ENCODE data around the gene FGF5. TPM values are rescaled to one million over a fixed set of nuclear protein-coding genes. Genes with fewer than 3 reads are reported as not detected.

Gene FGF5
- total RNA-seq, 1 experiment from 2014 or later = not detected

- Histone ChIP-seq H3K4me1 (replicated peaks; ENCODE audit: insufficient read depth) (no peaks in the 10 kb centered on the region), H3K9me2 (ENCODE audit: insufficient read depth) (no peaks in the 10 kb centered on the region), H3K4me3 (no peak overlapping the region), H3K79me2 (ENCODE audit: low read depth) (no peaks in the 10 kb centered on the region), H3K9me3 (ENCODE audit: insufficient read depth, low read depth) (no peaks in the 10 kb centered on the region), H3K27me3 (ENCODE audit: insufficient read depth, low read depth) (peaks cover 4% of the 10 kb centered on the region), H4K20me1 (ENCODE audit: insufficient read depth) (no peaks in the 10 kb centered on the region), H3K4me2 (no peak overlapping the region), H2AFZ (no peak overlapping the region), H3K36me3 (ENCODE audit: low read depth) (no peaks in the 10 kb centered on the region), H3K27ac (no peak overlapping the region), H3F3A (ENCODE audit: insufficient read depth, low read depth) (no peaks in the 10 kb centered on the region)
- POLR2A ChIA-PET (ENCODE audit: unreplicated experiment) = no interaction called here
- intact Hi-C loops (cut with micrococcal nuclease; ENCODE audit: unreplicated experiment) = no loop called here
- CTCF ChIA-PET = no interaction called here
- no peak for DNase-seq
- TF ChIP-seq, protein P1, sequence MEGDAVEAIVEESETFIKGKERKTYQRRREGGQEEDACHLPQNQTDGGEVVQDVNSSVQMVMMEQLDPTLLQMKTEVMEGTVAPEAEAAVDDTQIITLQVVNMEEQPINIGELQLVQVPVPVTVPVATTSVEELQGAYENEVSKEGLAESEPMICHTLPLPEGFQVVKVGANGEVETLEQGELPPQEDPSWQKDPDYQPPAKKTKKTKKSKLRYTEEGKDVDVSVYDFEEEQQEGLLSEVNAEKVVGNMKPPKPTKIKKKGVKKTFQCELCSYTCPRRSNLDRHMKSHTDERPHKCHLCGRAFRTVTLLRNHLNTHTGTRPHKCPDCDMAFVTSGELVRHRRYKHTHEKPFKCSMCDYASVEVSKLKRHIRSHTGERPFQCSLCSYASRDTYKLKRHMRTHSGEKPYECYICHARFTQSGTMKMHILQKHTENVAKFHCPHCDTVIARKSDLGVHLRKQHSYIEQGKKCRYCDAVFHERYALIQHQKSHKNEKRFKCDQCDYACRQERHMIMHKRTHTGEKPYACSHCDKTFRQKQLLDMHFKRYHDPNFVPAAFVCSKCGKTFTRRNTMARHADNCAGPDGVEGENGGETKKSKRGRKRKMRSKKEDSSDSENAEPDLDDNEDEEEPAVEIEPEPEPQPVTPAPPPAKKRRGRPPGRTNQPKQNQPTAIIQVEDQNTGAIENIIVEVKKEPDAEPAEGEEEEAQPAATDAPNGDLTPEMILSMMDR (conservative IDR thresholded peaks at IDR 0.05) = no peak
- TF ChIP-seq EZH2 (IDR thresholded peaks at IDR 0.05; ENCODE audit: low read depth) = no peak
- no TSS peak for BruUV-seq (replicated peaks)
Observed at GRCh38 chr4:80263541-80264351, 2.7 kb upstream of the FGF5 start.

- H3K79me2 ChIP-seq (ENCODE audit: low read depth) = no peaks in the 10 kb centered on the region
- no TSS peak for BruUV-seq (replicated peaks)
Observed at GRCh38 chr4:80264352-80264647, 2.2 kb upstream of the FGF5 start.

GRCh38 chr4:80264825-80265224 is 1.6 kb upstream of the FGF5 start:
- Histone ChIP-seq H3K27ac (no peak overlapping the region), H3K36me3 (ENCODE audit: low read depth) (no peaks in the 10 kb centered on the region), H3K27me3 (ENCODE audit: insufficient read depth, low read depth) (peaks cover 4% of the 10 kb centered on the region), H4K20me1 (ENCODE audit: insufficient read depth) (no peaks in the 10 kb centered on the region), H3K9me2 (ENCODE audit: insufficient read depth) (no peaks in the 10 kb centered on the region), H3K9me3 (ENCODE audit: insufficient read depth, low read depth) (no peaks in the 10 kb centered on the region), H3K4me1 (replicated peaks; ENCODE audit: insufficient read depth) (no peaks in the 10 kb centered on the region), H3K4me2 (peak overlapping the region; percentile 86), H3K79me2 (ENCODE audit: low read depth) (no peaks in the 10 kb centered on the region), H2AFZ (no peak overlapping the region), H3K4me3 (peak overlapping the region; percentile 63; the same call in 1 of the 2 replicates), H3F3A (ENCODE audit: insufficient read depth, low read depth) (no peaks in the 10 kb centered on the region)
- no peak for TF ChIP-seq EZH2 (IDR thresholded peaks at IDR 0.05; ENCODE audit: low read depth)
- TF ChIP-seq, protein P1 (conservative IDR thresholded peaks at IDR 0.05) = no peak
- CTCF ChIA-PET = interaction anchor here (0.9 kb wide), 1 partner anchor 32 kb away, joined by 3 read pairs; no protein-coding TSS in a partner anchor
- no peak for DNase-seq
- POLR2A ChIA-PET (ENCODE audit: unreplicated experiment) = no interaction called here
- BruUV-seq (replicated peaks) = no TSS peak
- intact Hi-C loops (cut with micrococcal nuclease; ENCODE audit: unreplicated experiment) = no loop called here

More at GRCh38 chr4:80264352-80264647, 2.2 kb upstream of the FGF5 start:
- CTCF ChIA-PET = no interaction called here
- intact Hi-C loops (cut with micrococcal nuclease; ENCODE audit: unreplicated experiment) = no loop called here
- H3K27me3 ChIP-seq (ENCODE audit: insufficient read depth, low read depth) = peaks cover 4% of the 10 kb centered on the region
- H3K4me1 ChIP-seq (replicated peaks; ENCODE audit: insufficient read depth) = no peaks in the 10 kb centered on the region
- H4K20me1 ChIP-seq (ENCODE audit: insufficient read depth) = no peaks in the 10 kb centered on the region
- no peak overlapping the region for H3K4me2 ChIP-seq
- no peaks in the 10 kb centered on the region for H3F3A ChIP-seq (ENCODE audit: insufficient read depth, low read depth)
- DNase-seq = no peak
- POLR2A ChIA-PET (ENCODE audit: unreplicated experiment) = no interaction called here
- H2AFZ ChIP-seq = no peak overlapping the region
- H3K9me3 ChIP-seq (ENCODE audit: insufficient read depth, low read depth) = no peaks in the 10 kb centered on the region
- no peak for TF ChIP-seq EZH2 (IDR thresholded peaks at IDR 0.05; ENCODE audit: low read depth)
- TF ChIP-seq, protein P1 (conservative IDR thresholded peaks at IDR 0.05) = no peak
- H3K27ac ChIP-seq = no peak overlapping the region
- no peak overlapping the region for H3K4me3 ChIP-seq
- no peaks in the 10 kb centered on the region for H3K9me2 ChIP-seq (ENCODE audit: insufficient read depth)
- H3K36me3 ChIP-seq (ENCODE audit: low read depth) = no peaks in the 10 kb centered on the region

All from PC-9 (cell line).